H9 (cell line): Measurements from ENCODE around the gene ANKMY1. TPM values are rescaled to one million over a fixed set of nuclear protein-coding genes. Genes with fewer than 3 reads are reported as not detected.

Experiments
- DNase-seq: peaks from one replicate; pipeline ENCODE4 v3.0.0-alpha.2; 2017
- H2AFZ ChIP-seq: one replicate; pipeline ENCODE4 v1.6.1; 2013; ENCODE audit warnings: mild to moderate bottlenecking, low read length, control low read depth, moderate library complexity
- H2AK5ac ChIP-seq: 2 replicates; pipeline ENCODE4 v1.6.1; 2013; ENCODE audit warnings: low read length, control low read depth, mixed read lengths; ENCODE audit not compliant: insufficient read length
- H2BK120ac ChIP-seq: one replicate; pipeline ENCODE4 v1.6.1; 2013; ENCODE audit warnings: low read depth, mild to moderate bottlenecking, low read length, control low read depth, inconsistent platforms; ENCODE audit not compliant: poor library complexity, severe bottlenecking
- H2BK12ac ChIP-seq: 2 replicates; pipeline ENCODE4 v1.6.1; 2013; ENCODE audit warnings: low read length, control low read depth, mixed read lengths, low read depth; ENCODE audit not compliant: insufficient read length
- H2BK15ac ChIP-seq: 2 replicates; pipeline ENCODE4 v1.6.1; 2013; ENCODE audit warnings: low read depth, low read length, control low read depth
- H2BK20ac ChIP-seq: one replicate; pipeline ENCODE4 v1.6.1; 2013; ENCODE audit warnings: low read depth, mild to moderate bottlenecking, low read length, control low read depth, inconsistent platforms; ENCODE audit not compliant: poor library complexity, severe bottlenecking
- H2BK5ac ChIP-seq: 2 replicates; pipeline ENCODE4 v1.6.1; 2013; ENCODE audit warnings: low read length, control low read depth, mixed read lengths; ENCODE audit not compliant: insufficient read length
- H3K14ac ChIP-seq: 2 replicates; pipeline ENCODE4 v1.6.1; 2013; ENCODE audit warnings: low read length, control low read depth; ENCODE audit not compliant: insufficient read depth
- H3K18ac ChIP-seq: 2 replicates; pipeline ENCODE4 v1.6.1; 2013; ENCODE audit warnings: low read depth, mild to moderate bottlenecking, mixed read lengths, low read length, control low read depth; ENCODE audit not compliant: insufficient read length
- H3K23ac ChIP-seq: 2 replicates; pipeline ENCODE4 v1.6.1; 2013; ENCODE audit warnings: low read length, control low read depth, mixed read lengths, low read depth; ENCODE audit not compliant: insufficient read length
- H3K23me2 ChIP-seq: 2 replicates; pipeline ENCODE4 v1.6.1; 2013; ENCODE audit warnings: low read depth, mild to moderate bottlenecking, mixed read lengths, low read length, control low read depth; ENCODE audit not compliant: insufficient read length, poor library complexity, severe bottlenecking
- H3K27ac ChIP-seq: 2 replicates; pipeline ENCODE4 v1.5.1; 2013; ENCODE audit warnings: low read length, control low read depth, mixed read lengths, low read depth; ENCODE audit not compliant: insufficient read length
- H3K27me3 ChIP-seq: 2 replicates; pipeline ENCODE4 v1.6.1; 2013; ENCODE audit warnings: low read length, control low read depth, inconsistent platforms; ENCODE audit not compliant: insufficient read depth
- H3K4ac ChIP-seq: 2 replicates; pipeline ENCODE4 v1.6.1; 2013; ENCODE audit warnings: low read depth, mild to moderate bottlenecking, control low read depth, inconsistent platforms, low read length, moderate library complexity
- H3K4me1 ChIP-seq: 2 replicates; pipeline ENCODE4 v1.6.1; 2013; ENCODE audit warnings: low read length, control low read depth, inconsistent platforms; ENCODE audit not compliant: insufficient read depth
- H3K4me2 ChIP-seq: 2 replicates; pipeline ENCODE4 v1.6.1; 2013; ENCODE audit warnings: low read length, control low read depth, mixed read lengths; ENCODE audit not compliant: insufficient read length, insufficient read depth
- H3K56ac ChIP-seq: 2 replicates; pipeline ENCODE4 v1.6.1; 2013; ENCODE audit warnings: low read depth, mild to moderate bottlenecking, mixed read lengths, low read length, control low read depth; ENCODE audit not compliant: insufficient read length
- H3K79me1 ChIP-seq: 2 replicates; pipeline ENCODE4 v1.6.1; 2013; ENCODE audit warnings: low read depth, mild to moderate bottlenecking, moderate library complexity, low read length, control low read depth, inconsistent platforms; ENCODE audit not compliant: insufficient read depth, poor library complexity, severe bottlenecking
- H3K79me2 ChIP-seq: 2 replicates; pipeline ENCODE4 v1.6.1; 2013; ENCODE audit warnings: low read length, control low read depth, inconsistent platforms; ENCODE audit not compliant: insufficient read depth
- H3K9ac ChIP-seq: 2 replicates; pipeline ENCODE4 v1.6.1; 2013; ENCODE audit warnings: low read length, control low read depth, mixed read lengths; ENCODE audit not compliant: insufficient read length; ENCODE audit errors: extremely low read depth
- H3K9me3 ChIP-seq: one replicate; pipeline ENCODE4 v1.6.1; 2013; ENCODE audit warnings: low read depth, low read length, inconsistent platforms; ENCODE audit not compliant: control insufficient read depth
- H3T11ph ChIP-seq: one replicate; pipeline ENCODE4 v1.6.1; 2013; ENCODE audit warnings: mild to moderate bottlenecking, low read length, control low read depth, inconsistent platforms
- H4K20me1 ChIP-seq: one replicate; pipeline ENCODE4 v1.6.1; 2013; ENCODE audit not compliant: control insufficient read depth, insufficient read length, insufficient read depth
- H4K5ac ChIP-seq: 2 replicates; pipeline ENCODE4 v1.6.1; 2013; ENCODE audit warnings: low read depth, mild to moderate bottlenecking, mixed read lengths, low read length, control low read depth; ENCODE audit not compliant: insufficient read length
- H4K8ac ChIP-seq: replicated peaks from 2 replicates; pipeline ENCODE4 v1.6.1; 2013; ENCODE audit warnings: low read length, control low read depth, mixed read lengths, low read depth; ENCODE audit not compliant: insufficient read length
- H4K91ac ChIP-seq: 2 replicates; pipeline ENCODE4 v1.6.1; 2013; ENCODE audit warnings: low read depth, mild to moderate bottlenecking, moderate library complexity, mixed read lengths, low read length, control low read depth; ENCODE audit not compliant: insufficient read length
- H3K27ac Mint-ChIP-seq, 3 experiments: 2 replicates in 2 of 3; 3 replicates in 1 of 3; pipeline ENCODE4 v1.8.0; 2020 to 2021; ENCODE audit warnings: mixed read lengths in 3 of 3, mild to moderate bottlenecking in 1 of 3, moderate library complexity in 1 of 3
- H3K27me3 Mint-ChIP-seq: 2 replicates; pipeline ENCODE4 v1.8.0; 2021; ENCODE audit warnings: low read depth, mild to moderate bottlenecking, moderate library complexity, mixed read lengths
- H3K36me3 Mint-ChIP-seq, 3 experiments: 2 replicates in 2 of 3; 3 replicates in 1 of 3; pipeline ENCODE4 v1.8.0; 2020 to 2021; ENCODE audit warnings: low read depth in 3 of 3, mixed read lengths in 3 of 3; ENCODE audit not compliant: insufficient read depth in 1 of 3
- H3K4me1 Mint-ChIP-seq, 2 experiments: 2 replicates each; pipeline ENCODE4 v1.8.0; 2020; ENCODE audit warnings: mixed read lengths in 2 of 2
- H3K4me3 Mint-ChIP-seq, 2 experiments: 2 replicates in 1 of 2; 3 replicates in 1 of 2; pipeline ENCODE4 v1.8.0; 2020 to 2021; ENCODE audit warnings: mild to moderate bottlenecking in 2 of 2, mixed read lengths in 2 of 2, moderate library complexity in 1 of 2
- H3K9me3 Mint-ChIP-seq, 2 experiments: 2 replicates in 1 of 2; 3 replicates in 1 of 2; pipeline ENCODE4 v1.8.0; 2020; ENCODE audit warnings: mild to moderate bottlenecking in 2 of 2, mixed read lengths in 2 of 2, moderate library complexity in 1 of 2
- CTCF ChIP-seq: fragments of 200-600 bp; sonication (generic); conservative IDR thresholded peaks from 3 replicates; pipeline ENCODE4 v1.8.0; 2021; ENCODE audit warnings: antibody characterized with exemption, mild to moderate bottlenecking
- WGBS: extraction: QIAGEN DNeasy Blood & Tissue Kit; methylation state at CpG from one replicate; pipeline ENCODE4 v1.1.7; 2013; ENCODE audit warnings: missing lambda C conversion rate, low lambda C conversion rate, mixed read lengths; ENCODE audit not compliant: insufficient read length; ENCODE audit errors: extremely low coverage; 5-methylcytosine and 5-hydroxymethylcytosine counted together
- total RNA-seq: library from RNA; stranded (reverse); gene quantifications from 2 replicates; pipeline ENCODE4 v1.2.1, GENCODE V29; 2021

Gene ANKMY1
- total RNA-seq, 1 experiment from 2014 or later, result 13.7 TPM

GRCh38 chr2:240461471-240462072 lies 96.2 kb downstream of the ANKMY1 start:
- peaks cover 0 to 18% (median 16%) of the 10 kb centered on the region in 3 experiments; a peak in 6 of 7 replicates for H3K36me3 Mint-ChIP-seq
- Histone ChIP-seq H3K23ac (no peak overlapping the region), H4K91ac (no peak overlapping the region), H2BK120ac (no peak overlapping the region), H3K4me2 (no peak overlapping the region), H2BK20ac (no peak overlapping the region), H3K9ac (no peak overlapping the region), H3K4me1 (no peaks in the 10 kb centered on the region; the same call in 1 of the 2 replicates), H2AK5ac (no peak overlapping the region), H2BK5ac (no peak overlapping the region), H4K20me1 (no peaks in the 10 kb centered on the region), H2BK12ac (no peak overlapping the region), H3T11ph (no peak overlapping the region), H3K9me3 (no peaks in the 10 kb centered on the region), H3K18ac (no peak overlapping the region), H2AFZ (no peak overlapping the region), H3K14ac (no peak overlapping the region), H2BK15ac (no peak overlapping the region), H3K79me2 (no peaks in the 10 kb centered on the region), H3K4ac (no peak overlapping the region), H3K27ac (no peak overlapping the region), H3K23me2 (no peaks in the 10 kb centered on the region), H3K56ac (no peak overlapping the region), H4K8ac (no peak overlapping the region), H3K79me1 (no peaks in the 10 kb centered on the region), H4K5ac (no peak overlapping the region), H3K27me3 (no peaks in the 10 kb centered on the region)
- no peaks in the 10 kb centered on the region for H3K9me3 Mint-ChIP-seq
- TF ChIP-seq CTCF, result no peak
- H3K27ac Mint-ChIP-seq, result no peak overlapping the region
- no CpG with 5 or more reads among the region's 17 CpGs for whole genome bisulfite sequencing
- no peak for DNase-seq
- H3K4me1 Mint-ChIP-seq, result peaks cover 14 to 20% of the 10 kb centered on the region in 2 experiments
- no peak overlapping the region for H3K4me3 Mint-ChIP-seq
- H3K27me3 Mint-ChIP-seq, result peaks cover 5% of the 10 kb centered on the region
